Neural cell (in vitro differentiated cells): Measurements from ENCODE around the gene KIF24. TPM values are rescaled to one million over a fixed set of nuclear protein-coding genes. Genes with fewer than 3 reads are reported as not detected.

Experiments used
- H2AFZ ChIP-seq: fragments of 200-600, 300-800 bp; sonication (generic), shearing (Covaris generic); 2 replicates; pipeline ENCODE4 v1.6.0; 2014; ENCODE audit warnings: low read depth, mild to moderate bottlenecking, antibody characterized with exemption, low read length, moderate library complexity
- H3F3A ChIP-seq: fragments of 200-600 bp; shearing (Covaris generic); 2 replicates; pipeline ENCODE4 v1.6.1; 2016; ENCODE audit warnings: mild to moderate bottlenecking, moderate library complexity, mixed read lengths, antibody characterized with exemption, low read length; ENCODE audit not compliant: insufficient read depth, poor library complexity, severe bottlenecking
- H3K27ac ChIP-seq: fragments of 200-600, 300-800 bp; sonication (generic), shearing (Covaris generic); 2 replicates; pipeline ENCODE4 v1.5.1; 2014; ENCODE audit warnings: mild to moderate bottlenecking, low read length, moderate library complexity
- H3K27me3 ChIP-seq: fragments of 300-800, 200-600 bp; sonication (generic), shearing (Covaris generic); 2 replicates; pipeline ENCODE4 v1.6.0; 2014; ENCODE audit warnings: mild to moderate bottlenecking, low read depth, low read length, moderate library complexity; ENCODE audit not compliant: insufficient read depth
- H3K36me3 ChIP-seq: fragments of 300-800, 200-600 bp; sonication (generic), shearing (Covaris generic); 2 replicates; pipeline ENCODE4 v1.5.1; 2014; ENCODE audit warnings: mild to moderate bottlenecking, antibody characterized with exemption, low read length, moderate library complexity; ENCODE audit not compliant: insufficient read depth
- H3K4me2 ChIP-seq: fragments of 300-800, 200-600 bp; sonication (generic), shearing (Covaris generic); 2 replicates; pipeline ENCODE4 v1.6.0; 2014; ENCODE audit warnings: mild to moderate bottlenecking, low read length
- H3K4me3 ChIP-seq: fragments of 300-800, 200-600 bp; sonication (generic), shearing (Covaris generic); 2 replicates; pipeline ENCODE4 v1.5.1; 2014; ENCODE audit warnings: mild to moderate bottlenecking, low read length, moderate library complexity
- H3K79me2 ChIP-seq: fragments of 200-600 bp; shearing (Covaris generic); replicated peaks from 2 replicates; pipeline ENCODE4 v1.6.0; 2014; ENCODE audit warnings: mild to moderate bottlenecking, low read length, moderate library complexity; ENCODE audit not compliant: insufficient read depth
- H3K9ac ChIP-seq: fragments of 300-800, 200-600 bp; sonication (generic), shearing (Covaris generic); 2 replicates; pipeline ENCODE4 v1.6.1; 2016; ENCODE audit warnings: mild to moderate bottlenecking, low read length, mixed read lengths
- H3K9me2 ChIP-seq: fragments of 200-600 bp; shearing (Covaris generic); 2 replicates; pipeline ENCODE4 v1.6.1; 2016; ENCODE audit warnings: mild to moderate bottlenecking, low read length, mixed read lengths; ENCODE audit not compliant: insufficient read depth
- H3K9me3 ChIP-seq: fragments of 200-600, 300-800 bp; sonication (generic), shearing (Covaris generic); 2 replicates; pipeline ENCODE4 v1.6.1; 2016; ENCODE audit warnings: mild to moderate bottlenecking, mixed run types, low read length, moderate library complexity, mixed read lengths
- H4K20me1 ChIP-seq: fragments of 200-600 bp; shearing (Covaris generic); 2 replicates; pipeline ENCODE4 v1.6.1; 2016; ENCODE audit warnings: mild to moderate bottlenecking, mixed run types; ENCODE audit not compliant: insufficient read depth
- EP300 ChIP-seq: fragments of 450-650 bp; conservative IDR thresholded peaks from 2 replicates; pipeline ENCODE4 v1.6.1; 2014; ENCODE audit warnings: antibody characterized with exemption, mild to moderate bottlenecking, moderate library complexity; ENCODE audit not compliant: poor library complexity, severe bottlenecking
- EZH2 ChIP-seq: fragments of 200-600, 300-800 bp; shearing (Covaris generic), sonication (generic); IDR thresholded peaks from 2 replicates; pipeline ENCODE4 v1.6.1; 2014; ENCODE audit warnings: antibody characterized with exemption, low read length, borderline replicate concordance, mild to moderate bottlenecking; ENCODE audit not compliant: insufficient read depth, poor library complexity, severe bottlenecking
- MXI1 ChIP-seq: fragments of 450-650 bp; conservative IDR thresholded peaks from 2 replicates; pipeline ENCODE4 v1.6.1; 2014; ENCODE audit warnings: antibody characterized with exemption, mild to moderate bottlenecking; ENCODE audit not compliant: poor library complexity, severe bottlenecking
- POLR2AphosphoS5 ChIP-seq: IDR thresholded peaks from 2 replicates; pipeline ENCODE4 v1.6.1; 2012
- RAD21 ChIP-seq: fragments of 450-650 bp; conservative IDR thresholded peaks from 2 replicates; pipeline ENCODE4 v1.6.1; 2014; ENCODE audit warnings: antibody characterized with exemption, mild to moderate bottlenecking, moderate library complexity
- SMC3 ChIP-seq: fragments of 450-650 bp; conservative IDR thresholded peaks from 2 replicates; pipeline ENCODE4 v1.6.1; 2014; ENCODE audit warnings: antibody characterized with exemption, mild to moderate bottlenecking, moderate library complexity; ENCODE audit not compliant: poor library complexity
- TAF1 ChIP-seq: IDR thresholded peaks from 2 replicates; pipeline ENCODE4 v1.6.1; 2012; ENCODE audit warnings: low read depth
- polyA plus RNA-seq: library from polyadenylated mRNA; depleted of rRNA; stranded (reverse); fragments of >200 nt; gene quantifications from 2 replicates; pipeline ENCODE4 v1.2.3, GENCODE V29; 2014
- TF ChIP-seq, protein P1 (sequence below): fragments of 450-650 bp; IDR thresholded peaks from 2 replicates; pipeline ENCODE4 v1.5.1; 2014; ENCODE audit warnings: antibody characterized with exemption, mild to moderate bottlenecking, moderate library complexity; ENCODE audit not compliant: poor library complexity, severe bottlenecking
- TF ChIP-seq, protein P2 (sequence below): IDR thresholded peaks from 2 replicates; pipeline ENCODE4 v1.6.1; 2012; ENCODE audit warnings: borderline replicate concordance

Gene KIF24
- polyA plus RNA-seq, 1 donor from 2014 or later, result 0.19 TPM

DNA sequence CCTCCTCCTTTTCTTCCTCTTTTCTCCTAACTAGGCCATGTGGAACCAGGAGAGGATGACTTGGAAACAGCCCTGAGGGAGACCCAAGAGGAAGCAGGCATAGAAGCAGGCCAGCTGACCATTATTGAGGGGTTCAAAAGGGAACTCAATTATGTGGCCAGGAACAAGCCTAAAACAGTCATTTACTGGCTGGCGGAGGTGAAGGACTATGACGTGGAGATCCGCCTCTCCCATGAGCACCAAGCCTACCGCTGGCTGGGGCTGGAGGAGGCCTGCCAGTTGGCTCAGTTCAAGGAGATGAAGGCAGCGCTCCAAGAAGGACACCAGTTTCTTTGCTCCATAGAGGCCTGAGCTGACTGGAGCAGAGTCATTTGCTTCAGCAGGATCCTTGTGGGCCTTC lies 14.0 kb upstream of the KIF24 start:
- TF ChIP-seq SMC3 (no peak), TAF1 (no peak), RAD21 (no peak), EP300 (no peak), MXI1 (no peak), POLR2AphosphoS5 (no peak), EZH2 (no peak)
- TF ChIP-seq, protein P1, sequence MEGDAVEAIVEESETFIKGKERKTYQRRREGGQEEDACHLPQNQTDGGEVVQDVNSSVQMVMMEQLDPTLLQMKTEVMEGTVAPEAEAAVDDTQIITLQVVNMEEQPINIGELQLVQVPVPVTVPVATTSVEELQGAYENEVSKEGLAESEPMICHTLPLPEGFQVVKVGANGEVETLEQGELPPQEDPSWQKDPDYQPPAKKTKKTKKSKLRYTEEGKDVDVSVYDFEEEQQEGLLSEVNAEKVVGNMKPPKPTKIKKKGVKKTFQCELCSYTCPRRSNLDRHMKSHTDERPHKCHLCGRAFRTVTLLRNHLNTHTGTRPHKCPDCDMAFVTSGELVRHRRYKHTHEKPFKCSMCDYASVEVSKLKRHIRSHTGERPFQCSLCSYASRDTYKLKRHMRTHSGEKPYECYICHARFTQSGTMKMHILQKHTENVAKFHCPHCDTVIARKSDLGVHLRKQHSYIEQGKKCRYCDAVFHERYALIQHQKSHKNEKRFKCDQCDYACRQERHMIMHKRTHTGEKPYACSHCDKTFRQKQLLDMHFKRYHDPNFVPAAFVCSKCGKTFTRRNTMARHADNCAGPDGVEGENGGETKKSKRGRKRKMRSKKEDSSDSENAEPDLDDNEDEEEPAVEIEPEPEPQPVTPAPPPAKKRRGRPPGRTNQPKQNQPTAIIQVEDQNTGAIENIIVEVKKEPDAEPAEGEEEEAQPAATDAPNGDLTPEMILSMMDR, result no peak
- TF ChIP-seq, protein P2, sequence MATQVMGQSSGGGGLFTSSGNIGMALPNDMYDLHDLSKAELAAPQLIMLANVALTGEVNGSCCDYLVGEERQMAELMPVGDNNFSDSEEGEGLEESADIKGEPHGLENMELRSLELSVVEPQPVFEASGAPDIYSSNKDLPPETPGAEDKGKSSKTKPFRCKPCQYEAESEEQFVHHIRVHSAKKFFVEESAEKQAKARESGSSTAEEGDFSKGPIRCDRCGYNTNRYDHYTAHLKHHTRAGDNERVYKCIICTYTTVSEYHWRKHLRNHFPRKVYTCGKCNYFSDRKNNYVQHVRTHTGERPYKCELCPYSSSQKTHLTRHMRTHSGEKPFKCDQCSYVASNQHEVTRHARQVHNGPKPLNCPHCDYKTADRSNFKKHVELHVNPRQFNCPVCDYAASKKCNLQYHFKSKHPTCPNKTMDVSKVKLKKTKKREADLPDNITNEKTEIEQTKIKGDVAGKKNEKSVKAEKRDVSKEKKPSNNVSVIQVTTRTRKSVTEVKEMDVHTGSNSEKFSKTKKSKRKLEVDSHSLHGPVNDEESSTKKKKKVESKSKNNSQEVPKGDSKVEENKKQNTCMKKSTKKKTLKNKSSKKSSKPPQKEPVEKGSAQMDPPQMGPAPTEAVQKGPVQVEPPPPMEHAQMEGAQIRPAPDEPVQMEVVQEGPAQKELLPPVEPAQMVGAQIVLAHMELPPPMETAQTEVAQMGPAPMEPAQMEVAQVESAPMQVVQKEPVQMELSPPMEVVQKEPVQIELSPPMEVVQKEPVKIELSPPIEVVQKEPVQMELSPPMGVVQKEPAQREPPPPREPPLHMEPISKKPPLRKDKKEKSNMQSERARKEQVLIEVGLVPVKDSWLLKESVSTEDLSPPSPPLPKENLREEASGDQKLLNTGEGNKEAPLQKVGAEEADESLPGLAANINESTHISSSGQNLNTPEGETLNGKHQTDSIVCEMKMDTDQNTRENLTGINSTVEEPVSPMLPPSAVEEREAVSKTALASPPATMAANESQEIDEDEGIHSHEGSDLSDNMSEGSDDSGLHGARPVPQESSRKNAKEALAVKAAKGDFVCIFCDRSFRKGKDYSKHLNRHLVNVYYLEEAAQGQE, result no peak
- Histone ChIP-seq H3K9me2 (no peaks in the 10 kb centered on the region), H3K79me2 (no peaks in the 10 kb centered on the region), H2AFZ (no peak overlapping the region), H4K20me1 (no peaks in the 10 kb centered on the region), H3K4me3 (no peak overlapping the region), H3K27me3 (no peaks in the 10 kb centered on the region), H3K9me3 (no peaks in the 10 kb centered on the region), H3F3A (no peaks in the 10 kb centered on the region), H3K9ac (no peak overlapping the region), H3K4me2 (no peak overlapping the region), H3K36me3 (no peaks in the 10 kb centered on the region), H3K27ac (no peak overlapping the region)

DNA sequence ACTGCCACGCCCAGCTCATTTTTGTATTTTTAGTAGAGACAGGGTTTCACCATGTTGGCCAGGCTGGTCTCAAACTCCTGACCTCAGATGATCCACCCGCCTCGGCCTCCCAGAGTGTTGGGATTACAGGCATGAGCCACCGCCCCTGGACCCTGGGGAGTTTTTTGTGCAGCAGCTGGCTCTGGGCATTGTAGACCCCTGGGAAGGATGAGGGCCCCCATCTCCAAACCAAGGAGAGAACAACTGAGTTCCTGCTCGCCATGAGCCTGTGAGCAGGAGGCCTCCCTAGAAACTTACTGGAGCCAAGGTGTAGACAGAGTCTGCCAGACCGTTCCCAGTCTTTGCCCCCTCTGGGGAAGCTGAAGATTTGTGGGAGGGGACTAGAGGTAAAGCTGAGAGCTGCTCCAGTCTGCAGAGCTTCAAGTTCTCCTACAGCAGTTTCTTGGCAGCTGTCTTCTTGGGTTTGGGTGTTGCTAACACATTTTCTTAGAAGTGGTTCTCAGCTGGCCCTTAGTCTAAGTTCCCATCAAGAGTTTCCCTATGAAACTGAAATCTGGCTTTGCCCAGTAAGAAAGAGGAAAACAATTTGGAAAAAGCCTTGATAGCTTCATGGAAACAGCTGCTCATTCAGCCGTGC lies 12.7 kb upstream of the KIF24 start:
- no peaks in the 10 kb centered on the region for H3K9me2 ChIP-seq
- H3K79me2 ChIP-seq, result no peaks in the 10 kb centered on the region
- no peaks in the 10 kb centered on the region for H3K36me3 ChIP-seq
- H3F3A ChIP-seq, result no peaks in the 10 kb centered on the region
- H3K4me3 ChIP-seq, result no peak overlapping the region
- H2AFZ ChIP-seq, result no peak overlapping the region
- no peak overlapping the region for H3K9ac ChIP-seq
- no peaks in the 10 kb centered on the region for H3K9me3 ChIP-seq
- no peak overlapping the region for H3K27ac ChIP-seq
- TF ChIP-seq, protein P1, result no peak
- no peak for TF ChIP-seq SMC3
- TF ChIP-seq RAD21, result no peak
- TF ChIP-seq, protein P2, result no peak
- TF ChIP-seq POLR2AphosphoS5, result no peak
- TF ChIP-seq EZH2, result no peak
- TF ChIP-seq TAF1, result no peak
- no peak for TF ChIP-seq EP300
- no peak for TF ChIP-seq MXI1
- H4K20me1 ChIP-seq, result no peaks in the 10 kb centered on the region
- no peaks in the 10 kb centered on the region for H3K27me3 ChIP-seq
- no peak overlapping the region for H3K4me2 ChIP-seq
